IPS-20b (cell line): ENCODE measurements around the gene ALG14.

ENCODE experiments used
- H3K27ac ChIP-seq: one replicate; pipeline ENCODE4 v1.5.1; 2013; ENCODE audit warnings: low read length
- H3K27me3 ChIP-seq: 2 replicates; pipeline ENCODE4 v1.6.1; 2013; ENCODE audit warnings: mild to moderate bottlenecking, low read length, inconsistent platforms; ENCODE audit not compliant: insufficient read depth
- H3K36me3 ChIP-seq: 2 replicates; pipeline ENCODE4 v1.6.1; 2013; ENCODE audit warnings: low read depth, mild to moderate bottlenecking, inconsistent platforms, low read length, moderate library complexity; ENCODE audit not compliant: insufficient read depth
- H3K4me1 ChIP-seq: 2 replicates; pipeline ENCODE4 v1.6.1; 2013; ENCODE audit warnings: mild to moderate bottlenecking, control low read depth, inconsistent platforms, low read length, moderate library complexity; ENCODE audit not compliant: insufficient read depth
- H3K4me3 ChIP-seq: 2 replicates; pipeline ENCODE4 v1.5.1; 2013; ENCODE audit warnings: mild to moderate bottlenecking, low read length, inconsistent platforms
- H3K9ac ChIP-seq: 2 replicates; pipeline ENCODE4 v1.6.1; 2013; ENCODE audit warnings: low read depth, mild to moderate bottlenecking, inconsistent platforms, low read length, moderate library complexity
- H3K9me3 ChIP-seq: 2 replicates; pipeline ENCODE4 v1.6.1; 2013; ENCODE audit warnings: mild to moderate bottlenecking, low read depth, low read length, inconsistent platforms; ENCODE audit not compliant: insufficient read depth

ALG14 gene

GRCh38 chr1:94974824-94975223 is 97.9 kb downstream of the ALG14 start:
- Histone ChIP-seq H3K36me3 (no peaks in the 10 kb centered on the region), H3K27ac (no peak overlapping the region), H3K4me1 (peaks cover 15% of the 10 kb centered on the region), H3K9me3 (no peaks in the 10 kb centered on the region), H3K9ac (no peak overlapping the region), H3K27me3 (no peaks in the 10 kb centered on the region), H3K4me3 (no peak overlapping the region)

- H3K27me3 ChIP-seq, result no peaks in the 10 kb centered on the region
- no peak overlapping the region for H3K27ac ChIP-seq
- no peak overlapping the region for H3K9ac ChIP-seq
- H3K4me1 ChIP-seq, result peaks cover 15% of the 10 kb centered on the region
- no peak overlapping the region for H3K4me3 ChIP-seq
- H3K36me3 ChIP-seq, result no peaks in the 10 kb centered on the region
- no peaks in the 10 kb centered on the region for H3K9me3 ChIP-seq
Observed at GRCh38 chr1:94974241-94974640, 98.5 kb downstream of the ALG14 start.

- Histone ChIP-seq H3K36me3 (no peaks in the 10 kb centered on the region), H3K4me3 (no peak overlapping the region), H3K27ac (no peak overlapping the region), H3K9ac (no peak overlapping the region), H3K27me3 (no peaks in the 10 kb centered on the region), H3K4me1 (peaks cover 15% of the 10 kb centered on the region), H3K9me3 (no peaks in the 10 kb centered on the region)
Observed at GRCh38 chr1:94973309-94973922, 99.3 kb downstream of the ALG14 start.

- H3K36me3 ChIP-seq, result no peaks in the 10 kb centered on the region
- no peaks in the 10 kb centered on the region for H3K27me3 ChIP-seq
- H3K4me3 ChIP-seq, result no peak overlapping the region
- H3K9ac ChIP-seq, result no peak overlapping the region
- no peaks in the 10 kb centered on the region for H3K9me3 ChIP-seq
- peaks cover 13% of the 10 kb centered on the region for H3K4me1 ChIP-seq
- no peak overlapping the region for H3K27ac ChIP-seq
Observed at GRCh38 chr1:94971491-94971924, 101.2 kb downstream of the ALG14 start.

GRCh38 chr1:94970783-94971182 is 102.0 kb downstream of the ALG14 start:
- H3K27me3 ChIP-seq, result no peaks in the 10 kb centered on the region
- H3K9me3 ChIP-seq, result no peaks in the 10 kb centered on the region
- no peak overlapping the region for H3K27ac ChIP-seq
- H3K4me3 ChIP-seq, result no peak overlapping the region
- no peaks in the 10 kb centered on the region for H3K36me3 ChIP-seq
- no peak overlapping the region for H3K9ac ChIP-seq
- peaks cover 13% of the 10 kb centered on the region for H3K4me1 ChIP-seq

GRCh38 chr1:94969137-94969536 is 103.6 kb downstream of the ALG14 start:
- H3K36me3 ChIP-seq, result no peaks in the 10 kb centered on the region
- peaks cover 13% of the 10 kb centered on the region for H3K4me1 ChIP-seq
- H3K9me3 ChIP-seq, result no peaks in the 10 kb centered on the region
- H3K4me3 ChIP-seq, result no peak overlapping the region
- no peak overlapping the region for H3K9ac ChIP-seq
- no peak overlapping the region for H3K27ac ChIP-seq
- H3K27me3 ChIP-seq, result no peaks in the 10 kb centered on the region

- H3K9me3 ChIP-seq, result no peaks in the 10 kb centered on the region
- H3K27ac ChIP-seq, result no peak overlapping the region
- H3K27me3 ChIP-seq, result no peaks in the 10 kb centered on the region
- H3K4me1 ChIP-seq, result peaks cover 5% of the 10 kb centered on the region
- no peak overlapping the region for H3K9ac ChIP-seq
- no peaks in the 10 kb centered on the region for H3K36me3 ChIP-seq
- no peak overlapping the region for H3K4me3 ChIP-seq
Observed at GRCh38 chr1:94966033-94966432, 106.7 kb downstream of the ALG14 start.

GRCh38 chr1:94963864-94964263 is 108.9 kb downstream of the ALG14 start:
- Histone ChIP-seq H3K9ac (no peak overlapping the region), H3K27me3 (no peaks in the 10 kb centered on the region), H3K4me1 (no peaks in the 10 kb centered on the region), H3K27ac (no peak overlapping the region), H3K9me3 (no peaks in the 10 kb centered on the region), H3K36me3 (no peaks in the 10 kb centered on the region), H3K4me3 (no peak overlapping the region)

GRCh38 chr1:94962409-94963265 is 110.1 kb downstream of the ALG14 start:
- Histone ChIP-seq H3K9me3 (no peaks in the 10 kb centered on the region), H3K27ac (no peak overlapping the region), H3K4me3 (no peak overlapping the region)

GRCh38 chr1:94961988-94962387 is 110.8 kb downstream of the ALG14 start:
- H3K27ac ChIP-seq, result no peak overlapping the region
- no peaks in the 10 kb centered on the region for H3K9me3 ChIP-seq
- H3K4me1 ChIP-seq, result no peaks in the 10 kb centered on the region
- H3K27me3 ChIP-seq, result no peaks in the 10 kb centered on the region
- no peaks in the 10 kb centered on the region for H3K36me3 ChIP-seq
- no peak overlapping the region for H3K9ac ChIP-seq
- H3K4me3 ChIP-seq, result no peak overlapping the region

More at GRCh38 chr1:94962409-94963265, 110.1 kb downstream of the ALG14 start:
- no peak overlapping the region for H3K9ac ChIP-seq
- no peaks in the 10 kb centered on the region for H3K4me1 ChIP-seq
- no peaks in the 10 kb centered on the region for H3K36me3 ChIP-seq
- H3K27me3 ChIP-seq, result no peaks in the 10 kb centered on the region

GRCh38 chr1:94961582-94961981 is 111.2 kb downstream of the ALG14 start:
- Histone ChIP-seq H3K4me1 (no peaks in the 10 kb centered on the region), H3K27me3 (no peaks in the 10 kb centered on the region), H3K36me3 (no peaks in the 10 kb centered on the region), H3K27ac (no peak overlapping the region), H3K9ac (no peak overlapping the region), H3K9me3 (no peaks in the 10 kb centered on the region), H3K4me3 (no peak overlapping the region)

GRCh38 chr1:94958081-94958480 is 114.7 kb downstream of the ALG14 start:
- H3K27ac ChIP-seq, result no peak overlapping the region
- H3K4me1 ChIP-seq, result peaks cover 11% of the 10 kb centered on the region; the same call in 1 of the 2 replicates
- H3K9ac ChIP-seq, result no peak overlapping the region
- H3K36me3 ChIP-seq, result no peaks in the 10 kb centered on the region
- no peak overlapping the region for H3K4me3 ChIP-seq
- H3K9me3 ChIP-seq, result no peaks in the 10 kb centered on the region
- H3K27me3 ChIP-seq, result no peaks in the 10 kb centered on the region
